A673 (cell line): ENCODE data around the gene LINC00632.

ENCODE experiments used
- CTCF ChIP-seq: fragments of 300-800, 200-600 bp; sonication (generic); conservative IDR thresholded peaks from 2 replicates; pipeline ENCODE4 v1.5.1; 2017; ENCODE audit warnings: low read depth, mild to moderate bottlenecking, antibody characterized with exemption, low read length, moderate library complexity, mixed read lengths
- EZH2 ChIP-seq: fragments of 200-600 bp; sonication (generic); IDR thresholded peaks from 2 replicates; pipeline ENCODE4 v1.6.1; 2017; ENCODE audit warnings: borderline replicate concordance, low read depth, mild to moderate bottlenecking, mixed read lengths, antibody characterized with exemption, low read length; ENCODE audit not compliant: poor library complexity, severe bottlenecking

DNA sequence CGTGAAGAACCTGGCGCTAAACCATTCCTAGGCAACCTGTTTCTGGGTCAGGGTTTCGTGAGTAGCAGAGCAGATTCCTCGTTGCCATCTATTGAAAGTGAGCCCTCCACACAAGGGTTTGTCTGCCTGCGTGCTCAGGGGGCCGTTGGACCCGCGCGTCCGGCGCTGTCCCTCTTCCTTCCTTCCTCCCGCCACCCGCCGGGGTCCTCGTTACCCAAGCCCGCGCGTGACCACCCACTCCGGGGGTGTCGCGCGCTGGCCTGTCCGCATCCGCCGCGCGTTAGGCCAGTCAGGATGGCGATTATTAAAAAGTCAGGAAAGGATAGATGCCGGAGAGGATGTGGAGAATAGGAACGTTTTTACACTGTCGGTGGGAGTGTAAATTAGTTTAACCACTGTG, 66.8 kb downstream of the LINC00632 start:
- TF ChIP-seq CTCF = no peak
- no peak for TF ChIP-seq EZH2
